HepG2 (cell line): ENCODE data around the gene MICOS13. TPM values are rescaled to one million over a fixed set of nuclear protein-coding genes. Genes with fewer than 3 reads are reported as not detected.

ENCODE experiments used
- CHD4 ChIP-seq: fragments of 200-600 bp; sonication (generic); IDR thresholded peaks from 2 replicates; pipeline ENCODE4 v1.7.0; 2017; ENCODE audit warnings: mild to moderate bottlenecking, low read length, borderline replicate concordance
- DDIT3 ChIP-seq: sonication (generic); formaldehyde crosslinking; IDR thresholded peaks from 2 replicates; pipeline ENCODE4 v1.4.0; 2020; ENCODE audit warnings: mild to moderate bottlenecking, missing genetic modification reagents
- HMG20B ChIP-seq: conservative IDR thresholded peaks from 2 replicates; pipeline ENCODE4 v1.6.1; 2016; ENCODE audit warnings: missing genetic modification reagents, missing compliant biosample characterization
- KAT7 ChIP-seq: IDR thresholded peaks from 2 replicates; pipeline ENCODE4 v1.6.1; 2018; ENCODE audit warnings: borderline replicate concordance, missing compliant biosample characterization
- SRSF9 ChIP-seq: fragments of 200-400 bp; formaldehyde crosslinking; IDR thresholded peaks from 2 replicates; pipeline ENCODE4 v1.6.1; 2018; ENCODE audit warnings: borderline replicate concordance, mild to moderate bottlenecking, low read depth, low read length; ENCODE audit not compliant: insufficient read depth, poor library complexity, severe bottlenecking
- TEAD2 ChIP-seq: sonication (generic); formaldehyde crosslinking; IDR thresholded peaks from 2 replicates; pipeline ENCODE4 v1.9.0; 2021; ENCODE audit warnings: missing genetic modification reagents
- ZNF12 ChIP-seq: sonication (generic); formaldehyde crosslinking; IDR thresholded peaks from 2 replicates; pipeline ENCODE4 v1.5.0; 2020; ENCODE audit warnings: missing genetic modification reagents
- ZNF407 ChIP-seq: sonication (generic); formaldehyde crosslinking; IDR thresholded peaks from one replicate; pipeline ENCODE4 v1.5.1; 2020; ENCODE audit warnings: mild to moderate bottlenecking, missing genetic modification reagents; ENCODE audit errors: not compliant biosample characterization
- polyA plus RNA-seq, 8 experiments: library from polyadenylated mRNA; depleted of rRNA in 3 of 8; stranded (reverse) in 7 of 8; unstranded in 1 of 8; fragments of >200 nt; fragmentation: Illumina TruSeq in 4 of 8; extraction: Trizol in 4 of 8; gene quantifications; 2 replicates each; pipeline versions ENCODE4 v1.2.1 to v1.2.3, GENCODE V29; 2011 to 2016; ENCODE audit warnings: low read depth in 4 of 8, missing spikeins in 1 of 8, mixed read lengths in 1 of 8; ENCODE audit not compliant: insufficient read depth in 1 of 8
- total RNA-seq, 5 experiments: library from RNA; depleted of rRNA; stranded (reverse); fragments of >200 nt; fragmentation: Illumina TruSeq; extraction: Trizol; gene quantifications; 2 replicates each; pipeline ENCODE4 v1.2.3, GENCODE V29; 2016; ENCODE audit warnings: low read depth in 1 of 5
- TF ChIP-seq, protein P1 (sequence below): sonication (generic); formaldehyde crosslinking; IDR thresholded peaks from 2 replicates; pipeline ENCODE4 v1.9.0; 2021; ENCODE audit warnings: missing genetic modification reagents, borderline replicate concordance

MICOS13 gene
- total and polyA plus RNA-seq, 2 of the 13 experiments (the other 11 are each of a cell fraction or from before 2014, with no cell fraction given), result 28.8 to 35.4 TPM

DNA sequence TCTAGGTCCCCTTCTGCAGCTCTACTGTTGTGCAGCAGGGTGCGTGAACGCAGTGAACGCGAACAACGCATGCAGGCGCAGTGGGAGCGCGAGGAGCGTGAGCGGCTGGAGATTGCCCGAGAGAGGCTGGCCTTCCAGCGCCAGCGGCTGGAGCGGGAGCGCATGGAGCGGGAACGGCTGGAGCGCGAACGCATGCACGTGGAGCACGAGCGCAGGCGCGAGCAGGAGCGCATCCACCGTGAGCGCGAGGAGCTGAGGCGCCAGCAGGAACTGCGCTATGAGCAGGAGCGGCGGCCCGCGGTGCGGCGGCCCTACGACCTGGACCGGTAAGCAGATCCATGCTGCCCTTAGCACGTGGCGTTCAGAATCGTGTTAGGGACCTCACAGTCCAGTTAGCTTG lies 18.8 kb downstream of the MICOS13 start (continued):
- TF ChIP-seq ZNF407, result no peak
- no peak for TF ChIP-seq DDIT3
- no peak for TF ChIP-seq ZNF12 (CRISPR knock-in tag)
- TF ChIP-seq KAT7 (CRISPR knock-in tag), result no peak
- TF ChIP-seq HMG20B (CRISPR knock-in tag), result no peak
- no peak for TF ChIP-seq SRSF9
- no peak for TF ChIP-seq CHD4
- TF ChIP-seq, protein P1, sequence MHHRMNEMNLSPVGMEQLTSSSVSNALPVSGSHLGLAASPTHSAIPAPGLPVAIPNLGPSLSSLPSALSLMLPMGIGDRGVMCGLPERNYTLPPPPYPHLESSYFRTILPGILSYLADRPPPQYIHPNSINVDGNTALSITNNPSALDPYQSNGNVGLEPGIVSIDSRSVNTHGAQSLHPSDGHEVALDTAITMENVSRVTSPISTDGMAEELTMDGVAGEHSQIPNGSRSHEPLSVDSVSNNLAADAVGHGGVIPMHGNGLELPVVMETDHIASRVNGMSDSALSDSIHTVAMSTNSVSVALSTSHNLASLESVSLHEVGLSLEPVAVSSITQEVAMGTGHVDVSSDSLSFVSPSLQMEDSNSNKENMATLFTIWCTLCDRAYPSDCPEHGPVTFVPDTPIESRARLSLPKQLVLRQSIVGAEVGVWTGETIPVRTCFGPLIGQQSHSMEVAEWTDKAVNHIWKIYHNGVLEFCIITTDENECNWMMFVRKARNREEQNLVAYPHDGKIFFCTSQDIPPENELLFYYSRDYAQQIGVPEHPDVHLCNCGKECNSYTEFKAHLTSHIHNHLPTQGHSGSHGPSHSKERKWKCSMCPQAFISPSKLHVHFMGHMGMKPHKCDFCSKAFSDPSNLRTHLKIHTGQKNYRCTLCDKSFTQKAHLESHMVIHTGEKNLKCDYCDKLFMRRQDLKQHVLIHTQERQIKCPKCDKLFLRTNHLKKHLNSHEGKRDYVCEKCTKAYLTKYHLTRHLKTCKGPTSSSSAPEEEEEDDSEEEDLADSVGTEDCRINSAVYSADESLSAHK (CRISPR knock-in tag), result no peak
- no peak for TF ChIP-seq TEAD2 (CRISPR knock-in tag)
